ENCODE measurements around the gene ZNF329. TPM values are rescaled to one million over a fixed set of nuclear protein-coding genes. Genes with fewer than 3 reads are reported as not detected.
A peak's percentile ranks its signal among the peaks of the same experiment; 100 is the strongest.

Gene ZNF329
- total and polyA plus RNA-seq, 8 donors, result 2.2 to 6.2 (median 3.4) TPM

GRCh38 chr19:58086825-58087710, 63.5 kb downstream of the ZNF329 start:
- no peak for ATAC-seq
- intact Hi-C loops (cut with DNase I), result no loop called here
- Histone ChIP-seq H3K4me3 (no peak overlapping the region), H3K36me3 (peaks cover 4 to 24% (median 8%) of the 10 kb centered on the region in 3 donors), H3K4me1 (no peaks in the 10 kb centered on the region), H3K9me3 (no peaks in the 10 kb centered on the region), H3K27ac (no peak overlapping the region), H3K27me3 (no peaks in the 10 kb centered on the region)
- no peak for DNase-seq
- FAIRE-seq, result no peak
- TF ChIP-seq, protein P1, sequence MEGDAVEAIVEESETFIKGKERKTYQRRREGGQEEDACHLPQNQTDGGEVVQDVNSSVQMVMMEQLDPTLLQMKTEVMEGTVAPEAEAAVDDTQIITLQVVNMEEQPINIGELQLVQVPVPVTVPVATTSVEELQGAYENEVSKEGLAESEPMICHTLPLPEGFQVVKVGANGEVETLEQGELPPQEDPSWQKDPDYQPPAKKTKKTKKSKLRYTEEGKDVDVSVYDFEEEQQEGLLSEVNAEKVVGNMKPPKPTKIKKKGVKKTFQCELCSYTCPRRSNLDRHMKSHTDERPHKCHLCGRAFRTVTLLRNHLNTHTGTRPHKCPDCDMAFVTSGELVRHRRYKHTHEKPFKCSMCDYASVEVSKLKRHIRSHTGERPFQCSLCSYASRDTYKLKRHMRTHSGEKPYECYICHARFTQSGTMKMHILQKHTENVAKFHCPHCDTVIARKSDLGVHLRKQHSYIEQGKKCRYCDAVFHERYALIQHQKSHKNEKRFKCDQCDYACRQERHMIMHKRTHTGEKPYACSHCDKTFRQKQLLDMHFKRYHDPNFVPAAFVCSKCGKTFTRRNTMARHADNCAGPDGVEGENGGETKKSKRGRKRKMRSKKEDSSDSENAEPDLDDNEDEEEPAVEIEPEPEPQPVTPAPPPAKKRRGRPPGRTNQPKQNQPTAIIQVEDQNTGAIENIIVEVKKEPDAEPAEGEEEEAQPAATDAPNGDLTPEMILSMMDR (IDR thresholded peaks at IDR 0.05), result no peak
- WGBS, 2 donors, result 95 to 97% methylated on average over 22 to 23 of the region's 23 CpGs

DNA sequence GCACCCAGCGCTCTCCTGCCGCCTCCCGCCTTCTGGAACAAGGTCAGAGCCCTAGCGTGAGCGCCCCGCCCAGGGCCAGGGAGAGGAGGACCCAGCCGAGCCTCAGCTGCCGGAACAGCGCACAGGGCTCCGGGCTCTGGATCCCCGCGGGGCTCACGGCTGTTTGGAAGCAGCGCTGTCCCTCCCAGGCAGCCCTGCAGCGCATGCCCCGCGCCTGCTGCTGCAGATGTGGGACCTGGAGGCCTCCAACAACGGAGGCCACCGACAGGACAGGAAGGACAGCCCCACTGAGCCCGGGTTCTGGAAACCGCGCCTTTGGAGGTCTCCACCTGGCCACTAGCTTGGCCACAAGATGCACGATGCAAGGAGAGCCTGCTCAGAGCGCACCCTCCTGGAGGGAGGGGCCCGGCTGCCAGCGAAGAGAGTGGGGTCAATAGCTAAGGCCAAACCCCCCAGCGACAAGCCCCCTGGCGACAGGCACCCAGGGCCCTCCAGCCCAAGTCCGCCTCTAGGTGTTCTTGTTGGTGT, 65.2 kb downstream of the ZNF329 start:
- Histone ChIP-seq H3K9me3 (no peaks in the 10 kb centered on the region), H3K27ac (no peak overlapping the region), H3K36me3 (peaks cover 4 to 24% (median 8%) of the 10 kb centered on the region in 3 donors), H3K4me3 (no peak overlapping the region), H3K4me1 (no peaks in the 10 kb centered on the region), H3K27me3 (no peaks in the 10 kb centered on the region)
- DNase-seq (peak in 1 of 6 donors; percentile 60), FAIRE-seq (no peak), ATAC-seq (no peak)
- intact Hi-C loops (cut with DNase I), result no loop called here
- 94 to 98% methylated on average over 25 to 29 of the region's 29 CpGs for WGBS, 2 donors
- TF ChIP-seq, protein P1 (IDR thresholded peaks at IDR 0.05), result no peak

DNA sequence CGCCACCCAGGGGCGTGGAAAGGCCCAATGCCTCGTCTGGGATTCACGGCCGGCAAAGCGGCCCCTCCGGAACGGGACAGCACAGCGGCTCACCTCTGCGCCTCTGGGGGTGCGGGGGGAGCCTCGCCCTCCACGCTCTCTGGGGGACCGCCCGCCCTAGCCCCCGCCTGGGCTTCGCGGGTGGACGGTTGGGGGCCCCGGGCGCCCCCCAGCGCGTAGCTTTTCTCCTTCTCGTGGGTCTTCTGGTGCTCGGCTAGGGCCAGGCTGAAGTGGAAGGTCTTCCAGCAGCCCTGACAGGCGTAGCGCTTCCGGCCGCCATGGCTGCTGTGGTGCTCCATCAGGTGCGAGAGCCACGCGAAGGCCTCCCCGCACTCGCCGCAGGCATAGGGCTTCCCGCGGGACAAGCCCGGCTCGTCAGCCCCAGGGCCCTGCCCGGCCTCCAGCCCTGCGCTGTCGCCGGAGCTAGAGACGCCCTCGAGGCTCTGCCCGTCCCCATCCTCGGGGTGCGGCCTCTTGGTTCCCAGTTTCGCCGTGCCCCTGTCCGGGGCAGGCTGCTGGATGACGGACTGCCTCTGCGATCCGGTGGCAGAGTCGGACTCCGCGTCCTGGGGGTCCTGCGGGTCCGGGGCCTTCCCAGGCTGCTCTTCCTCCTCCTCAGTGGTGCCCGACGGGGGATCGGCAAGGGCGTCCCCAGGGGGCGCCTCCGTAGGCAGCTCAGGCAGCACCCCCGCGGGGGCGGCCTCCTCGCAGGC, 65.8 kb downstream of the ZNF329 start:
- H3K36me3 ChIP-seq, result peaks cover 4 to 24% (median 8%) of the 10 kb centered on the region in 3 donors
- H3K27ac ChIP-seq, result no peak overlapping the region
- TF ChIP-seq, protein P1 (IDR thresholded peaks at IDR 0.05), result no peak
- no peaks in the 10 kb centered on the region for H3K4me1 ChIP-seq
- no peak for ATAC-seq
- H3K9me3 ChIP-seq, result no peaks in the 10 kb centered on the region
- 98% methylated on average over 61 to 69 of the region's 69 CpGs for WGBS, 2 donors
- H3K4me3 ChIP-seq, result no peak overlapping the region
- intact Hi-C loops (cut with DNase I), result no loop called here
- no peak for DNase-seq
- FAIRE-seq, result no peak
- no peaks in the 10 kb centered on the region for H3K27me3 ChIP-seq

- Histone ChIP-seq H3K27me3 (no peaks in the 10 kb centered on the region), H3K4me3 (no peak overlapping the region), H3K36me3 (peaks cover 4 to 24% (median 8%) of the 10 kb centered on the region in 3 donors), H3K9me3 (no peaks in the 10 kb centered on the region), H3K4me1 (no peaks in the 10 kb centered on the region), H3K27ac (no peak overlapping the region)
- no peak for DNase-seq
- no peak for ATAC-seq
- no peak for FAIRE-seq
- TF ChIP-seq, protein P1 (IDR thresholded peaks at IDR 0.05), result no peak
- WGBS, 2 donors, result 97% methylated on average over 3 of the region's 3 CpGs
- intact Hi-C loops (cut with DNase I), result no loop called here
Measured at GRCh38 chr19:58083021-58083420, 67.6 kb downstream of the ZNF329 start.

Measured in pancreas (tissue), 10 donors.